Tibial artery (tissue), 4 donors: Measurements from ENCODE around the gene ZSWIM6.
"Not testable (repeated sequence)": the region's sequence is repeated elsewhere in the genome, so short reads cannot be mapped to it uniquely, and the experiment has no call there.

Source experiments
- DNase-seq, 2 donors: peaks; one replicate each; pipeline ENCODE4 v3.0.0-alpha.2; 2019
- H3K27ac ChIP-seq, 2 donors: fragments of 200-600 bp; sonication (generic) in 1 of 2; 1 replicate in 1 of 2; 2 replicates in 1 of 2; pipeline ENCODE4 v1.5.1; 2018 to 2019; ENCODE audit warnings: mild to moderate bottlenecking in 1 of 2
- H3K27me3 ChIP-seq, 2 donors: fragments of 200-600 bp; sonication (generic) in 1 of 2; one replicate each; pipeline versions ENCODE4 v1.5.1 to v1.6.0; 2016 to 2019
- H3K36me3 ChIP-seq, 3 donors: fragments of 200-600 bp; sonication (generic) in 2 of 3; one replicate each; pipeline ENCODE4 v1.5.1; 2016 to 2019; ENCODE audit warnings: mild to moderate bottlenecking in 2 of 3
- H3K4me1 ChIP-seq, 4 donors: fragments of 200-600 bp; sonication (generic) in 2 of 4; 1 replicate in 3 of 4; 2 replicates in 1 of 4; pipeline ENCODE4 v1.5.1; 2016 to 2019
- H3K4me3 ChIP-seq, 2 donors: fragments of 200-600 bp; sonication (generic) in 1 of 2; 1 replicate in 1 of 2; 2 replicates in 1 of 2; pipeline ENCODE4 v1.5.1; 2018 to 2019; ENCODE audit warnings: mild to moderate bottlenecking in 2 of 2
- H3K9me3 ChIP-seq, 3 donors: fragments of 200-600 bp; sonication (generic) in 1 of 3; one replicate each; pipeline ENCODE4 v1.5.1; 2016 to 2019
- intact Hi-C: fragments of 100-400 bp; cut with DNase I; formaldehyde crosslinking; loops from one replicate; pipeline ENCODE4 v1.15.0; 2023; ENCODE audit warnings: low total_unique reads
- TF ChIP-seq, protein P1 (sequence below), 2 experiments: fragments of 200-600 bp in 1 of 2; fragments of 450-650 bp in 1 of 2; IDR thresholded peaks; one replicate each; pipeline ENCODE4 v1.5.1; 2017 to 2019; ENCODE audit warnings: antibody characterized with exemption in 2 of 2, mild to moderate bottlenecking in 1 of 2, moderate library complexity in 1 of 2

ZSWIM6 gene

DNA sequence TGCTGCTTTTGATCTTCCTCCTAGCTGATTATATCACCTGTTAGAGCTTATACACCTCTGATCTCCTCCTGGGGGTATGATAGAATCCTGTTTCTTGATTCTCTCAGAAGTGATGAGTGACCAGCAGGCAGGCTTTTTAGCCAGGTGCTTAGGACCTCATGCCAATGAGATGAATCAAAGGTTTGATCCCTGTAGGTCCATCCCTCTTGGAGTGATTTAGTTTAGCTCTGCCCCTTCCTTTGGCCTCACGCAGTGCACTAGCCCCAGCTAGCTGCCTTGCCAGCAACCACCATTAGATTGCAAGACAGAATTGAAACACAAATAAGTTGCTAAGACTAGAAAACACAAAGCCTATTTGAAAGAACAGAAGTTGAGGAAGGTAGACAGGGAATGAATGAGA lies 84.4 kb downstream of the ZSWIM6 start:
- no peaks in the 10 kb centered on the region for H3K27me3 ChIP-seq
- H3K27ac ChIP-seq: no peak overlapping the region
- intact Hi-C loops: no loop called here
- no peak overlapping the region for H3K4me3 ChIP-seq
- H3K36me3 ChIP-seq: no peaks in the 10 kb centered on the region
- DNase-seq: no peak
- no peaks in the 10 kb centered on the region for H3K9me3 ChIP-seq
- TF ChIP-seq, protein P1, sequence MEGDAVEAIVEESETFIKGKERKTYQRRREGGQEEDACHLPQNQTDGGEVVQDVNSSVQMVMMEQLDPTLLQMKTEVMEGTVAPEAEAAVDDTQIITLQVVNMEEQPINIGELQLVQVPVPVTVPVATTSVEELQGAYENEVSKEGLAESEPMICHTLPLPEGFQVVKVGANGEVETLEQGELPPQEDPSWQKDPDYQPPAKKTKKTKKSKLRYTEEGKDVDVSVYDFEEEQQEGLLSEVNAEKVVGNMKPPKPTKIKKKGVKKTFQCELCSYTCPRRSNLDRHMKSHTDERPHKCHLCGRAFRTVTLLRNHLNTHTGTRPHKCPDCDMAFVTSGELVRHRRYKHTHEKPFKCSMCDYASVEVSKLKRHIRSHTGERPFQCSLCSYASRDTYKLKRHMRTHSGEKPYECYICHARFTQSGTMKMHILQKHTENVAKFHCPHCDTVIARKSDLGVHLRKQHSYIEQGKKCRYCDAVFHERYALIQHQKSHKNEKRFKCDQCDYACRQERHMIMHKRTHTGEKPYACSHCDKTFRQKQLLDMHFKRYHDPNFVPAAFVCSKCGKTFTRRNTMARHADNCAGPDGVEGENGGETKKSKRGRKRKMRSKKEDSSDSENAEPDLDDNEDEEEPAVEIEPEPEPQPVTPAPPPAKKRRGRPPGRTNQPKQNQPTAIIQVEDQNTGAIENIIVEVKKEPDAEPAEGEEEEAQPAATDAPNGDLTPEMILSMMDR (IDR thresholded peaks at IDR 0.05): no peak
- H3K4me1 ChIP-seq: peaks cover 0 to 22% (median 3%) of the 10 kb centered on the region in 4 donors

DNA sequence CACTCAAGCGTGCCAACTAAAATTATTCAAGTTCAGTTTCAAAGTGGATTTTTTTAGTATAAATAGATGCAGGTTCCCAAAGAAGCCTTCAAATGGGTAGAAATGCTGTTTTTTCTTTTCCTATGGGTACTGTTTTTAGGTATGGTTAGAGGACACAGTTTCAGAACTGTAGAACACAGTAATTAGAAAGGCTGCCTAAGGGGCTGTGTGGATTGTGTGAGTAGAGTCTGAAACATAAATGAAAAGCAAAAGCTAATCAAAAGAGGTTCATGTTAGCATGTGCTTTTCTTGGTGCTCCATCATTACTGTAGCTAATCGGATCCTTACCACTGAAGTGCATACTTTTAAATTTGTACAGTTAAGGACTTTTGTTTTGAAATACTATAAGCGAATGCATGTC lies 85.3 kb downstream of the ZSWIM6 start:
- H3K27me3 ChIP-seq: no peaks in the 10 kb centered on the region
- TF ChIP-seq, protein P1 (IDR thresholded peaks at IDR 0.05): no peak
- no peak overlapping the region for H3K27ac ChIP-seq
- no peak for DNase-seq
- no peaks in the 10 kb centered on the region for H3K9me3 ChIP-seq
- H3K4me1 ChIP-seq: peaks cover 0 to 22% (median 3%) of the 10 kb centered on the region in 4 donors
- intact Hi-C loops: no loop called here
- no peaks in the 10 kb centered on the region for H3K36me3 ChIP-seq
- no peak overlapping the region for H3K4me3 ChIP-seq

DNA sequence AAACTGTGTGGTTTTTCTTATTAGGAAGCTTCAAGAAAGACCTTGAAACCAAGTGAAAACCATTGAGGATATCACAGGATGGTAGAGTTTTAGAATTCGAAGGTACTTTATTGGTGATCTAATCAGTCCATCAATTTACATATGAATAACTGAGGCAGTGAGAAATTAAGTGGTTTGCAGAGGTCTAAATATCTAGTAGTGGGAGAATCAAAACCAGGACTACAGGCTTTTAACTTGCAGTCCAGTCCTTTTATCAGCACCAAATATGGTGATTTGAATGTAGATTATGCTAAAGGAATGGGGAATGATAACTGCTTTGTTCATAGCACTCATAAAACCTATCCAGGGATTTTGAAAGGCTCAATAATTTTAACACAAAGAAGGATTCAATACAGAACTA lies 85.8 kb downstream of the ZSWIM6 start:
- intact Hi-C loops: no loop called here
- H3K27ac ChIP-seq: no peak overlapping the region
- no peak overlapping the region for H3K4me3 ChIP-seq
- TF ChIP-seq, protein P1 (IDR thresholded peaks at IDR 0.05): no peak
- H3K9me3 ChIP-seq: no peaks in the 10 kb centered on the region
- H3K36me3 ChIP-seq: no peaks in the 10 kb centered on the region
- H3K4me1 ChIP-seq: peaks cover 0 to 22% (median 3%) of the 10 kb centered on the region in 4 donors
- no peaks in the 10 kb centered on the region for H3K27me3 ChIP-seq
- no peak for DNase-seq

DNA sequence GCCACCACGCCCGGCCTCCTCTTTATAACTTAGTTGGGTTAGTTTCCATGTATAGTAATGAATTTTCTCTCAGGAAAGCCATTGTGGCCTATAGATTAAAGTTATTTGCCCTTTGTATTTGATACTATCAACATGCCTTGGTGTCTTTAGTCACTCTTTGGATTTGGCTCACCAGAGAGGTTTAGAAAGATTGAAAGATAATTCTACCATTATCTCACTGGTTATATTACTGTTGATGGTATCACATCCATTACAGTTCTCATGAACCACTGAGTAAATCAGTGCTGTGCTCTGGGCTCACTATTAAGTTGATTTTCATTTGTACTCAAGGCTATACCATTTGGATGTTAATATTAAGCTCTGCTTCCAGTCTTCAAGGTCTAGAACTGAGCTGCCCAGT lies 87.0 kb downstream of the ZSWIM6 start:
- no peaks in the 10 kb centered on the region for H3K27me3 ChIP-seq
- H3K4me1 ChIP-seq: peaks cover 0 to 34% (median 8%) of the 10 kb centered on the region in 4 donors
- H3K4me3 ChIP-seq: no peak overlapping the region
- no peak overlapping the region for H3K27ac ChIP-seq
- intact Hi-C loops: no loop called here
- TF ChIP-seq, protein P1 (IDR thresholded peaks at IDR 0.05): no peak
- no peaks in the 10 kb centered on the region for H3K9me3 ChIP-seq
- no peak for DNase-seq
- H3K36me3 ChIP-seq: no peaks in the 10 kb centered on the region

DNA sequence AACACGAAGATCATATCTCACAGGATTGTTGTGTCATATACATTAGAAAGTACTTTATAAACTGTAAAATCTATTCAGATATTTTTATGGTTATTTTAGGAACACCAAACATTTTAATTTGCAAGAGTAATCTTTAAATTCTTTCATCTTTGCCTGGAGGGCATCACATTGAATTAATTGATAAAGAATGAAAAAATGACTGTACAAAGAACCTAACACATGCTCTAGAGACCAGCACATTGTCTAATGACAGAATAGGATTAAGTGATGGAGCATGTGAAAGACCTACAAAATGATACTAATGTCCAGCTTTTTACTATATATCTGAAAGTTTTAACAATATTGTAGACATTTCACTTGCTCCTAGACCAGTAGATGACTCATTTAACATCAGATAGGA lies 88.0 kb downstream of the ZSWIM6 start:
- Histone ChIP-seq H3K9me3 (no peaks in the 10 kb centered on the region), H3K4me1 (peaks cover 0 to 41% (median 11%) of the 10 kb centered on the region in 4 donors)

DNA sequence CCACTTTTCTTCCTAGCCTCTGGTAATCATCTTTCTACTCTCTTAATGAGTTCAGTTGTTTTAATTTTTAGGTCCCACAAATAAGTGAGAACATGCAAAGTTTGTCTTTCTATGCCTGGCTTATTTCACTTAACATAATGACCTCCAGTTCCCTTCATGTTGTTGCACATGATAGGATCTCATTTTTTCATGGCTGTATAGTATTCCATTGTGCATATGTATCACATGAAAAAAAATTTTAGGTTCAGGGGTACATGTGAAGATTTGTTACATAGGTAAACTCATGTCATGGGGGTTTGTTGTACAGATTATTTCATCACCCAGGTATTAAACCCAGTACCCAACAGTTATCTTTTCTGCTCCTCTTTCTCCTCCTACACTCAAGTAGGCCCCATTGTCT lies 89.2 kb downstream of the ZSWIM6 start:
- H3K9me3 ChIP-seq: not testable (repeated sequence)

More for the DNA sequence above, 88.0 kb downstream of the ZSWIM6 start:
- H3K4me3 ChIP-seq: no peak overlapping the region
- intact Hi-C loops: no loop called here
- TF ChIP-seq, protein P1 (IDR thresholded peaks at IDR 0.05): no peak
- no peaks in the 10 kb centered on the region for H3K27me3 ChIP-seq
- DNase-seq: no peak
- no peak overlapping the region for H3K27ac ChIP-seq
- H3K36me3 ChIP-seq: no peaks in the 10 kb centered on the region

More for the DNA sequence above, 89.2 kb downstream of the ZSWIM6 start:
- intact Hi-C loops, H3K36me3 ChIP-seq, H3K4me3 ChIP-seq, H3K27ac ChIP-seq, DNase-seq, H3K27me3 ChIP-seq: not testable (repeated sequence)
- H3K4me1 ChIP-seq: peaks cover 0 to 46% (median 14%) of the 10 kb centered on the region in 4 donors
